Right lobe of liver (tissue), 6 donors: Measurements from ENCODE around the gene DMRT1. TPM values are rescaled to one million over a fixed set of nuclear protein-coding genes. Genes with fewer than 3 reads are reported as not detected.

Experiments
- ATAC-seq, 4 donors: fragments of 200-7000 bp; cut with Tn5 transposase; one replicate each; pipeline ENCODE4 v1.9.1; 2020; ENCODE audit warnings: mild to moderate bottlenecking in 4 of 4, moderate library complexity in 4 of 4
- DNase-seq, 3 donors: peaks; one replicate each; pipeline ENCODE4 v3.0.0-alpha.2; 2020
- H3K27ac ChIP-seq, 3 donors: fragments of 200-600 bp; one replicate each; pipeline ENCODE4 v1.8.0; 2022
- H3K27me3 ChIP-seq, 2 donors: fragments of 200-600 bp; one replicate each; pipeline ENCODE4 v1.8.0; 2022
- H3K36me3 ChIP-seq, 4 donors: fragments of 200-600 bp; sonication (generic) in 1 of 4; one replicate each; pipeline versions ENCODE4 v1.5.1 to v1.8.0; 2017 to 2022; ENCODE audit warnings: control low read depth in 1 of 4
- H3K4me1 ChIP-seq, 4 donors: fragments of 200-600 bp; sonication (generic) in 1 of 4; one replicate each; pipeline versions ENCODE4 v1.5.1 to v1.8.0; 2017 to 2022; ENCODE audit warnings: control low read depth in 1 of 4
- H3K4me3 ChIP-seq, 3 donors: fragments of 200-600 bp; one replicate each; pipeline ENCODE4 v1.8.0; 2022
- H3K9me3 ChIP-seq, 4 donors: fragments of 200-600 bp; sonication (generic) in 1 of 4; one replicate each; pipeline versions ENCODE4 v1.5.1 to v1.8.0; 2017 to 2022; ENCODE audit warnings: control low read depth in 1 of 4
- CTCF ChIP-seq, 4 donors: fragments of 200-600 bp in 3 of 4; fragments of 450-650 bp in 1 of 4; IDR thresholded peaks; one replicate each; pipeline versions ENCODE4 v1.5.1 to v1.8.0; 2016 to 2022; ENCODE audit warnings: antibody characterized with exemption in 4 of 4, mild to moderate bottlenecking in 2 of 4
- POLR2A ChIP-seq: fragments of 450-650 bp; IDR thresholded peaks from one replicate; pipeline ENCODE4 v1.6.1; 2017; ENCODE audit warnings: antibody characterized with exemption, mild to moderate bottlenecking
- WGBS: methylation state at CpG from one replicate; pipeline ENCODE4 v1.1.6; 2018; ENCODE audit warnings: low coverage, low lambda C conversion rate; ENCODE audit not compliant: insufficient coverage; ENCODE audit errors: missing lambda C conversion rate; 5-methylcytosine and 5-hydroxymethylcytosine counted together
- intact Hi-C, 2 donors: fragments of 100-400 bp; cut with DNase I; formaldehyde crosslinking; loops; one replicate each; pipeline versions ENCODE4 v1.11.2 to v1.14.1; 2022
- total RNA-seq, 6 experiments: library from RNA; depleted of rRNA in 2 of 6; stranded (reverse); fragments of >200 nt in 2 of 6; fragmentation: NEBNext Ultra II Directional in 3 of 6; extraction: Animal tissue kit (Norgen Biotek cat#: 25700) in 3 of 6; gene quantifications; one replicate each; pipeline versions ENCODE4 v1.1.0 to v1.2.4, GENCODE V29; 2016 to 2023
- donor health status: DM: no; HTN: yes; CAD: no.
- donor health status: DM: no; HTN: no; CAD: no.
- donor health status: DM: no; HTN: no; CAD: no.
- donor health status: DM: no; HTN: yes; CAD: no.
- donor health status: DM: no; HTN: yes; CAD: no.

DMRT1 gene
- total RNA-seq, 6 experiments from 2014 or later: not detected

GRCh38 chr9:975740-976257 lies 134.3 kb downstream of the DMRT1 start:
- intact Hi-C loops: no loop called here
- ATAC-seq: no peak
- Histone ChIP-seq H3K4me1 (peaks cover 0 to 11% (median 0%) of the 10 kb centered on the region in 4 donors), H3K36me3 (no peaks in the 10 kb centered on the region), H3K9me3 (no peaks in the 10 kb centered on the region), H3K27ac (no peak overlapping the region), H3K4me3 (no peak overlapping the region), H3K27me3 (peaks cover 4 to 54% of the 10 kb centered on the region in 2 donors)
- WGBS: 4% methylated on average over 22 of the region's 23 CpGs
- DNase-seq: no peak
- TF ChIP-seq CTCF (IDR thresholded peaks at IDR 0.05): no peak

GRCh38 chr9:976258-976942 lies 134.9 kb downstream of the DMRT1 start, which contains the start of gene DMRT3:
Gene DMRT3, plus strand, starts transcription at chr9:976655. Its CDS starts 347 bp downstream, at chr9:977002.
- DNase-seq: no peak
- H3K36me3 ChIP-seq: no peaks in the 10 kb centered on the region
- H3K4me3 ChIP-seq: no peak within 1 kb of the TSS
- TF ChIP-seq POLR2A (no peak), CTCF (IDR thresholded peaks at IDR 0.05) (no peak)
- peaks cover 0 to 9% (median 0%) of the 10 kb centered on the region in 4 donors for H3K4me1 ChIP-seq
- H3K27me3 ChIP-seq: peaks cover 8 to 52% of the 10 kb centered on the region in 2 donors
- no peak within 1 kb of the TSS for H3K27ac ChIP-seq
- 2% methylated on average over 23 of the region's 70 CpGs for WGBS
- H3K9me3 ChIP-seq: no peaks in the 10 kb centered on the region
- intact Hi-C loops: no loop called here
- no peak for ATAC-seq

GRCh38 chr9:976943-977837 lies 135.7 kb downstream of the DMRT1 start:
- DNase-seq (no peak), ATAC-seq (no peak)
- no peak overlapping the region for H3K4me3 ChIP-seq
- H3K4me1 ChIP-seq: peaks cover 0 to under 1% (median 0%) of the 10 kb centered on the region in 4 donors
- TF ChIP-seq CTCF (IDR thresholded peaks at IDR 0.05) (no peak), POLR2A (no peak)
- H3K27me3 ChIP-seq: peaks cover 9 to 55% of the 10 kb centered on the region in 2 donors
- no peak overlapping the region for H3K27ac ChIP-seq
- 0% methylated on average over 1 of the region's 92 CpGs for WGBS
- H3K36me3 ChIP-seq: no peaks in the 10 kb centered on the region
- intact Hi-C loops: no loop called here
- no peaks in the 10 kb centered on the region for H3K9me3 ChIP-seq

GRCh38 chr9:977838-978830 lies 136.6 kb downstream of the DMRT1 start:
- Histone ChIP-seq H3K36me3 (no peaks in the 10 kb centered on the region), H3K9me3 (no peaks in the 10 kb centered on the region), H3K27ac (no peak overlapping the region), H3K4me3 (no peak overlapping the region), H3K4me1 (no peaks in the 10 kb centered on the region), H3K27me3 (peaks cover 9 to 49% of the 10 kb centered on the region in 2 donors)
- no peak for ATAC-seq
- WGBS: 8% methylated on average over 16 of the region's 19 CpGs
- intact Hi-C loops: no loop called here
- DNase-seq: no peak
- TF ChIP-seq POLR2A (no peak), CTCF (IDR thresholded peaks at IDR 0.05) (no peak)
